Hepatocyte (in vitro differentiated cells): ENCODE measurements around the gene MEGF10.

Experiments used
- CTCF ChIP-seq: fragments of 200-600 bp; sonication (generic); IDR thresholded peaks from 2 replicates; pipeline ENCODE4 v1.5.1; 2016; ENCODE audit warnings: antibody characterized with exemption, mild to moderate bottlenecking; ENCODE audit not compliant: poor library complexity
- EZH2phosphoT487 ChIP-seq: fragments of 200-600 bp; sonication (generic); IDR thresholded peaks from one replicate; pipeline ENCODE4 v1.6.1; 2018; ENCODE audit warnings: antibody characterized with exemption, mild to moderate bottlenecking, low read depth, moderate library complexity; ENCODE audit not compliant: unreplicated experiment, severe bottlenecking

GRCh38 chr5:127369796-127370195 is 79.2 kb downstream of the MEGF10 start:
- TF ChIP-seq CTCF (no peak), EZH2phosphoT487 (no peak)
